Stimulated activated CD8-positive, alpha-beta memory T cell treated with anti-CD3 and anti-CD28 coated beads, Interleukin-15, amount 100 ng/mL, for 24 hours (primary cell): ENCODE results near the gene MAMDC4.

Source experiments
- DNase-seq: peaks from one replicate; pipeline ENCODE4 v3.0.0-alpha.2; 2020; ENCODE audit warnings: low read depth

The MAMDC4 gene

GRCh38 chr9:136849960-136850865 is 1.9 kb upstream of the MAMDC4 start:
- no peak for DNase-seq

GRCh38 chr9:136850866-136851775 is 1.0 kb upstream of the MAMDC4 start:
- DNase-seq: no peak

DNA sequence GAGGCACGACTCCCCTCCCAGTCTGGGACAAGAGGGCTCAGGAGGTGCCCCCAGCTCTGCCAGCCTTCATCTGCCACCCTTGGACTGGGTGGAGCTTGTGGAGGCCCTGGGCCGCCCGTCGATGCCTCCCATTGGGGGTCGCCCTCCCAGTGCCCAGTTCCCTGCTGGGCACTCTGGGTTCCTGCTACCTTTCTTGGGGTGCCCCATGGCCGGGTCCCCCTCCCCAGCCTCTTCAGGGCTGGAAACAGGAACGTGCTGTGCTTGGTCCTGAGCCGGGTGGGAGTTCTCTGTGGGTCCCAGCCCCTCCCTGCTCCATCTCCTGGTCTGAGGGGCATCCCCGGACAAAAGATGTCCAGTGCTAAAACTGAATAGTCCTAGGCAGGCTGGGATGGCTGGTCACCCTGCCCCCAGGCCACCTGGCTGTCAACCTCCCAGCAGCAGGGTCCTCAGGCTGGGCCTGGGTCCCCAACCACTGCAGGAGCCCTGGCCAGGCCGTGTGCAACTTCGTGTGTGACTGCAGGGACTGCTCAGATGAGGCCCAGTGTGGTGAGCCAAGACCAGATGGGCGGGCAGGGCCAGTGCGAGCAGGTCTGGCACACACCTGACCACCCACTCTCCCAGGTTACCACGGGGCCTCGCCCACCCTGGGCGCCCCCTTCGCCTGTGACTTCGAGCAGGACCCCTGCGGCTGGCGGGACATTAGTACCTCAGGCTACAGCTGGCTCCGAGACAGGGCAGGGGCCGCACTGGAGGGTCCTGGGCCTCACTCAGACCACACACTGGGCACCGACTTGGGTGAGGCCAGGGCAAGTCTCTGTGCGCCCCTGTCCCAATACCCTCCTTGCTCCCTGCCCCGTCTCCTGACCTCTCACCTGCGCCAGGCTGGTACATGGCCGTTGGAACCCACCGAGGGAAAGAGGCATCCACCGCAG is 784 bp downstream of the MAMDC4 start:
- DNase-seq: no peak

- DNase-seq: no peak
Measured at GRCh38 chr9:136853596-136854112, 1.5 kb downstream of the MAMDC4 start.

DNA sequence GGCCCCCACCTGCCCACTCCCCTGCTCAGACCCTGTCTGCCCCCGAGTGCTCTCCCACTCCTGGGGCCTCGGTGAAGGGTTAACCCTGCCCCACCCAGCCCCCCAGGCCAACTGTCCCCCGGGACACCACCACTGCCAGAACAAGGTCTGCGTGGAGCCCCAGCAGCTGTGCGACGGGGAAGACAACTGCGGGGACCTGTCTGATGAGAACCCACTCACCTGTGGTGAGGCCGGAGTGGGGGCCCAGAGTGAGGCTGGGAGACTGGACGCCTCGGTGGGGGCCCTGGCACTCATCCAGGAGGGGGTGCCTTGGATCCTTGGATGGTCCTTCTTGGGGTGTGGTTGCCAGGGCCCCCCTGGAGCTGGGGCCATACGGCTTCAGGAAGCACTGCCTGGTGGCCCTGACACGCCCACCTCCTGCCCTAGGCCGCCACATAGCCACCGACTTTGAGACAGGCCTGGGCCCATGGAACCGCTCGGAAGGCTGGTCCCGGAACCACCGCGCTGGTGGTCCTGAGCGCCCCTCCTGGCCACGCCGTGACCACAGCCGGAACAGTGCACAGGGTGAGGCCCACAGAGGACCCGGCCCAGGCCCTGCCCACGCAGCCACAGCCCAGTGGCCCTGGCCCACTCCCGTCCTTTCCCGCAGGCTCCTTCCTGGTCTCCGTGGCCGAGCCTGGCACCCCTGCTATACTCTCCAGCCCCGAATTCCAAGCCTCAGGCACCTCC is 2.1 kb downstream of the MAMDC4 start:
- no peak for DNase-seq

GRCh38 chr9:136854842-136855460 is 2.8 kb downstream of the MAMDC4 start:
- no peak for DNase-seq

DNA sequence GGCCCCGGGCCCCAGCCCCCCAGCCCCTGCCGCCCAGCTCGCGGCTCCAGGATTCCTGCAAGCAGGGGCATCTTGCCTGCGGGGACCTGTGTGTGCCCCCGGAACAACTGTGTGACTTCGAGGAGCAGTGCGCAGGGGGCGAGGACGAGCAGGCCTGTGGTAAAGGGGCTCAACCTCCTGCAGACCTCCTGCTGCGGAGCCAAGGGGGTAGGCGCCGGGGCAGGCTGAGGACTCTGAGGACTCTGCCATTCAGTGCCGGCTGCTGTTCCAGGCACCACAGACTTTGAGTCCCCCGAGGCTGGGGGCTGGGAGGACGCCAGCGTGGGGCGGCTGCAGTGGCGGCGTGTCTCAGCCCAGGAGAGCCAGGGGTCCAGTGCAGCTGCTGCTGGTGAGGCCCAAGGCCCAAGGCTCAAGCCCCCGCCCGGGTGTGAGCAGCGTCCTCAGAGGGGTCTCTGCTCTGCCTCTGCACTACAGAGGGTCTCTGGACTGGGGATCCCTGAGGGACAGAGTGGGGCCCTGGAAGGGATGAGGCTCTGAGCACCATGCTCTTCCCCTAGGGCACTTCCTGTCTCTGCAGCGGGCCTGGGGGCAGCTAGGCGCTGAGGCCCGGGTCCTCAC is 3.4 kb downstream of the MAMDC4 start:
- no peak for DNase-seq

DNA sequence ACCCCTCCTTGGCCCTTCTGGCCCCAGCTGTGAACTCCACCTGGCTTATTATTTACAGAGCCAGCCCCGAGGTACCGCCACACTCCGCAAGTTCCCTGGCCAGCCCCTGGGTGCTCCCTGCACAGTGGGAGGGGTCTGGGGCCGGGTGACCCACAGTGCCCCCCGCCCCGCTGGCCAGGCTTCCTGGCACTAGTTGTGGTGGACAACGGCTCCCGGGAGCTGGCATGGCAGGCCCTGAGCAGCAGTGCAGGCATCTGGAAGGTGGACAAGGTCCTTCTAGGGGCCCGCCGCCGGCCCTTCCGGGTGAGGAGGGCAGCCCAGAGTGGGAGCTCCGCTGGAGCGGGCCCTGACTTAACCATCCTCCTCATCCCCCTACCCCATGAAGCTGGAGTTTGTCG is 3.9 kb downstream of the MAMDC4 start:
- no peak for DNase-seq

GRCh38 chr9:136856541-136857141 is 4.5 kb downstream of the MAMDC4 start:
- no peak for DNase-seq

DNA sequence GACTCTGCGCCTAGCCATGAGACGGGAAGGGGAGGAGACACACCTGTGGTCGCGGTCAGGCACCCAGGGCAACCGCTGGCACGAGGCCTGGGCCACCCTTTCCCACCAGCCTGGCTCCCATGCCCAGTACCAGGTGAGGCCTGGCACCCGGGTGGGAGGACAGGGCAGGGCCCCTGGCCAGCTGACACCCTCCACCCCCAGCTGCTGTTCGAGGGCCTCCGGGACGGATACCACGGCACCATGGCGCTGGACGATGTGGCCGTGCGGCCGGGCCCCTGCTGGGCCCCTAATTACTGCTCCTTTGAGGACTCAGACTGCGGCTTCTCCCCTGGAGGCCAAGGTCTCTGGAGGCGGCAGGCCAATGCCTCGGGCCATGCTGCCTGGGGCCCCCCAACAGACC is 5.0 kb downstream of the MAMDC4 start:
- no peak for DNase-seq

DNA sequence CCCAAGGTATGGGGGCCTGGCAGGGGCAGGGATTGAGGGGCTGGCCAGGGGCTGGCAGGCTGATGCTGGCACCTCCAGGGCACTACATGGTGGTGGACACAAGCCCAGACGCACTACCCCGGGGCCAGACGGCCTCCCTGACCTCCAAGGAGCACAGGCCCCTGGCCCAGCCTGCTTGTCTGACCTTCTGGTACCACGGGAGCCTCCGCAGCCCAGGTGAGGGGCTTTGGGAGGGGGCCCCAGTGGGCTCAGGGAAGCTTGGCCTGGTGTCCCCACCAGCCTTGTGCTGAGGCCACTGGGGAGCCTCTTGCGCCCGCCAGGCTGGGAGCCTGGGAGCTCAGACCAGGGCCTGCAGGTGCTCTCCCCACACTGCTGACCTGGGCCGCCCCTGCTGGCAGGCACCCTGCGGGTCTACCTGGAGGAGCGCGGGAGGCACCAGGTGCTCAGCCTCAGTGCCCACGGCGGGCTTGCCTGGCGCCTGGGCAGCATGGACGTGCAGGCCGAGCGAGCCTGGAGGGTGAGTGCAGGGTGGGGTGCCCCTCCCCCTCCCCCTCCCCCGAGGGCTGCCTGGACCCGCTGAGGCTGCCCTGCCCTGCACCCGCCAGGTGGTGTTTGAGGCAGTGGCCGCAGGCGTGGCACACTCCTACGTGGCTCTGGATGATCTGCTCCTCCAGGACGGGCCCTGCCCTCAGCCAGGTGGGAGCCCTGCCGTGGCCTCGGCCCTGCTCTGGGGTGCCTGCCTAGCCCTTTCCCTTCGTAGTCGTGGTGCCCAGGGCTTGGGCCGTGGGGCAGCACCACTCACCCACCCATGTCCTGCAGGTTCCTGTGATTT is 5.7 kb downstream of the MAMDC4 start:
- DNase-seq: no peak

DNA sequence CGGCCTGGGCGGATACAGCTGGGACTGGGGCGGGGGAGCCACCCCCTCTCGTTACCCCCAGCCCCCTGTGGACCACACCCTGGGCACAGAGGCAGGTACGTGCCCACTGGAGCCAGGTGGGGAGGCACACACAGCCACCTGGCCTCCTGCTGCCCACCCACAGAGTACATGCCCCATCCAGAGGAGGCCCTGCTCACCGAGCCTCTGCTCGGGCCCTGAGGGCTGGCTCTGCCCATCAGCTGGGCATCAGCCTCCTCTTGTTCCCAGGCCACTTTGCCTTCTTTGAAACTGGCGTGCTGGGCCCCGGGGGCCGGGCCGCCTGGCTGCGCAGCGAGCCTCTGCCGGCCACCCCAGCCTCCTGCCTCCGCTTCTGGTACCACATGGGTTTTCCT is 6.3 kb downstream of the MAMDC4 start:
- DNase-seq: no peak

GRCh38 chr9:136858844-136859757 is 7.0 kb downstream of the MAMDC4 start:
- no peak for DNase-seq

- DNase-seq: no peak
Measured at GRCh38 chr9:136860529-136860928, 8.4 kb downstream of the MAMDC4 start.

DNA sequence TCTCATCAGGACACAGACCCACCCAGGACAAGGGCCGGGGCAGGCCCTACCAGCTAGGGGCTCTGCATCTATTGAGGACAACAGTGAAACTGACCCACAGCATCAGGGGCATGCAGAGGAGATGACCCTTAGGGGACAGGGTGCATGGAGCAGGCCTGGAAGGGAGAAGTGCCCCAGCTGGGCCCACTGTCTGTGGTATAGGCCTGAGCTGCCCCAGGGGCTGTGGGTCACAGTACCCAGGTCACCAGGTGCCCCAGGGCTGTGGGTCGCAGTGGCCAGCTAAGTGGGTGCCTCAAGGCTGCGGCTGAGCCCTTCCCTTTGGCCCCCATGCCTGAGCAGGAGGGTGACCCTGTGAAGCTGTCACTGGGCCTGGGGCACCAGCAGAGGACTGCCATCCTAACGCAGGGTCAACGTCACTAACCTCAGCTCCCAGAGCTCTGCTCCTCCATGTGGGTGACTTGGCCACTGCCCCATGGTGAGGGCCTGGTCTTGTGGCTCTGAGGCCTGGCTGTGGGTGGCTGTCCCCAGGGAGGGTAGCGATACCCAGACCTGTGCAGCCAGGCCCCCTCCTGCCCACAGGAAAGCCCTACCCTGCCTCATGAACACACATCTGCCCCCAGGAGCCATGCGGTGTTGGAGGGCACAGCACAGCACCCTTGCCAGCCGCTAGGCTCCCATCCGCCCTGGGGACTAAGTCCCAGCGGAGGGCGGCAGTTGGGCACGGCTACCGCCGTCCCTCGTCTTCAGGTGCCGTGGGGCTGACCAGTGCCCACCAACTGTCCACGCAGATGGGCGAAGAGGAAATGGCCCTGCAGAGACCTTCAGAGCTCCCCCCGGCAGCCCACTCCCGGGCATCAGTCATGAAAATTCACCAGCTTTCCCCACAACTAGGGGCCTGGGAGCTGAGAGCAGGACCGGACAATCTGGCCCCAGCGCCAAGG is 9.1 kb downstream of the MAMDC4 start:
- DNase-seq: no peak

GRCh38 chr9:136861874-136862457 is 9.8 kb downstream of the MAMDC4 start:
- DNase-seq: no peak
